IMR-90 (cell line): ENCODE measurements around the gene OTUD5. TPM values are rescaled to one million over a fixed set of nuclear protein-coding genes. Genes with fewer than 3 reads are reported as not detected.

ENCODE experiments used
- ATAC-seq: fragments of 200-7000 bp; cut with Tn5 transposase; 2 replicates; pipeline ENCODE4 v1.9.1; 2020; ENCODE audit warnings: low read depth, mild to moderate bottlenecking, moderate library complexity
- BruUV-seq: library from RNA; stranded (reverse); fragments of 400-500 nt; replicated peaks from 2 replicates; lab custom pipeline; 2021; lab: Mats Ljungman, UMichigan
- CTCF ChIA-PET: fragments of 300-600 bp; formaldehyde crosslinking; extraction: SDS; loops from one replicate; lab custom pipeline; 2021; ENCODE audit warnings: antibody characterized with exemption; lab: Yijun Ruan, JAX
- POLR2A ChIA-PET: fragments of 300-600 bp; sonication (Branson Sonifier 250); formaldehyde crosslinking; loops from one replicate; lab custom pipeline; 2022; ENCODE audit warnings: antibody characterized with exemption; ENCODE audit not compliant: unreplicated experiment; lab: Charles Lee
- DNase-seq: peaks from one replicate; pipeline ENCODE4 v3.0.0; 2013
- H2AFZ ChIP-seq: replicated peaks from 2 replicates; pipeline ENCODE3; 2013; ENCODE audit warnings: low read length, mild to moderate bottlenecking; ENCODE audit not compliant: poor library complexity
- H2AK5ac ChIP-seq: 2 replicates; pipeline ENCODE4 v1.6.1; 2013; ENCODE audit warnings: low read depth, low read length, inconsistent platforms
- H2AK9ac ChIP-seq: replicated peaks from 2 replicates; pipeline ENCODE3; 2013; ENCODE audit warnings: mild to moderate bottlenecking, low read depth, low read length, moderate library complexity; ENCODE audit not compliant: poor library complexity
- H2BK120ac ChIP-seq: 2 replicates; pipeline ENCODE4 v1.6.1; 2013; ENCODE audit warnings: low read depth, low read length, inconsistent platforms
- H2BK15ac ChIP-seq: 3 replicates; pipeline ENCODE4 v1.6.1; 2013; ENCODE audit warnings: low read depth, low read length, inconsistent platforms
- H2BK20ac ChIP-seq: 2 replicates; pipeline ENCODE4 v1.6.1; 2013; ENCODE audit warnings: low read depth, mild to moderate bottlenecking, inconsistent platforms, low read length, moderate library complexity
- H2BK5ac ChIP-seq: 2 replicates; pipeline ENCODE4 v1.6.1; 2013; ENCODE audit warnings: mild to moderate bottlenecking, low read depth, low read length, inconsistent platforms; ENCODE audit not compliant: poor library complexity, severe bottlenecking
- H3K14ac ChIP-seq: replicated peaks from 2 replicates; pipeline ENCODE4 v1.6.1; 2013; ENCODE audit warnings: low read depth, low read length, inconsistent platforms
- H3K18ac ChIP-seq: 2 replicates; pipeline ENCODE4 v1.6.1; 2013; ENCODE audit warnings: low read depth, low read length, control low read depth
- H3K23ac ChIP-seq: 2 replicates; pipeline ENCODE4 v1.6.1; 2013; ENCODE audit warnings: low read depth, low read length, inconsistent platforms
- H3K27ac ChIP-seq: 2 replicates; pipeline ENCODE4 v1.5.1; 2013; ENCODE audit warnings: mild to moderate bottlenecking, control low read depth, low read length; ENCODE audit not compliant: insufficient read depth
- H3K27me3 ChIP-seq: 2 replicates; pipeline ENCODE4 v1.6.1; 2013; ENCODE audit warnings: low read length; ENCODE audit not compliant: control insufficient read depth, insufficient read depth
- H3K36me3 ChIP-seq: 2 replicates; pipeline ENCODE4 v1.6.1; 2013; ENCODE audit warnings: low read length, mixed read lengths; ENCODE audit not compliant: control insufficient read depth, insufficient read depth
- H3K4ac ChIP-seq: 2 replicates; pipeline ENCODE4 v1.6.1; 2013; ENCODE audit warnings: low read depth, low read length, inconsistent platforms
- H3K4me1 ChIP-seq: 2 replicates; pipeline ENCODE4 v1.6.1; 2013; ENCODE audit warnings: low read length, mixed read lengths; ENCODE audit not compliant: control insufficient read depth, insufficient read depth
- H3K4me2 ChIP-seq: 2 replicates; pipeline ENCODE4 v1.6.1; 2013; ENCODE audit warnings: low read depth, mild to moderate bottlenecking, control low read depth, low read length, moderate library complexity
- H3K4me3 ChIP-seq: 2 replicates; pipeline ENCODE4 v1.5.1; 2013; ENCODE audit warnings: low read depth, mild to moderate bottlenecking, control low read depth, low read length, moderate library complexity; ENCODE audit not compliant: insufficient read depth
- H3K56ac ChIP-seq: 2 replicates; pipeline ENCODE4 v1.6.1; 2013; ENCODE audit warnings: low read length, inconsistent platforms; ENCODE audit not compliant: insufficient read depth; ENCODE audit errors: extremely low read depth
- H3K79me1 ChIP-seq, 2 experiments: 2 replicates each; pipeline ENCODE4 v1.6.1; 2013; ENCODE audit warnings: low read length in 2 of 2, inconsistent platforms in 1 of 2, low read depth in 1 of 2
- H3K9ac ChIP-seq: 2 replicates; pipeline ENCODE4 v1.6.1; 2013; ENCODE audit warnings: low read depth, low read length, control low read depth
- H3K9me1 ChIP-seq: 2 replicates; pipeline ENCODE4 v1.6.1; 2013; ENCODE audit warnings: low read length, inconsistent platforms; ENCODE audit not compliant: insufficient read depth
- H3K9me3 ChIP-seq: 2 replicates; pipeline ENCODE4 v1.6.1; 2013; ENCODE audit warnings: low read length; ENCODE audit not compliant: control insufficient read depth, insufficient read depth
- H4K20me1 ChIP-seq: 2 replicates; pipeline ENCODE4 v1.6.1; 2013; ENCODE audit warnings: low read length, inconsistent platforms; ENCODE audit not compliant: insufficient read depth
- H4K5ac ChIP-seq: 2 replicates; pipeline ENCODE4 v1.6.1; 2013; ENCODE audit warnings: mild to moderate bottlenecking, low read depth, low read length, control low read depth
- H4K8ac ChIP-seq, 2 experiments: 2 replicates each; pipeline ENCODE4 v1.6.1; 2013; ENCODE audit warnings: low read depth in 2 of 2, low read length in 2 of 2, control low read depth in 1 of 2, inconsistent platforms in 1 of 2
- H4K91ac ChIP-seq: 2 replicates; pipeline ENCODE4 v1.6.1; 2013; ENCODE audit warnings: low read depth, low read length, inconsistent platforms; ENCODE audit not compliant: insufficient read depth
- BHLHE40 ChIP-seq: fragments of 150-350 bp; IDR thresholded peaks from 2 replicates; pipeline ENCODE4 v1.6.1; 2016; ENCODE audit warnings: mild to moderate bottlenecking, low read depth, low read length
- CEBPB ChIP-seq: IDR thresholded peaks from 2 replicates; pipeline ENCODE4 v1.6.1; 2012; ENCODE audit warnings: low read depth, low read length, improper control_type of control experiment
- CHD1 ChIP-seq: IDR thresholded peaks from 2 replicates; pipeline ENCODE4 v1.6.1; 2012; ENCODE audit warnings: low read depth, low read length, improper control_type of control experiment
- ELK1 ChIP-seq: fragments of 150-350 bp; IDR thresholded peaks from 2 replicates; pipeline ENCODE4 v1.6.1; 2016; ENCODE audit warnings: low read depth, mild to moderate bottlenecking, low read length, moderate library complexity, borderline replicate concordance
- SMC3 ChIP-seq: fragments of 150-350 bp; IDR thresholded peaks from 2 replicates; pipeline ENCODE4 v1.6.1; 2016; ENCODE audit warnings: low read depth, mild to moderate bottlenecking, antibody characterized with exemption, low read length, moderate library complexity
- WGBS, 2 experiments: methylation state at CpG; one replicate each; pipeline versions ENCODE4 v1.1.5 to v1.1.7; 2013; ENCODE audit warnings: missing lambda C conversion rate in 2 of 2; ENCODE audit not compliant: insufficient read length in 1 of 2; ENCODE audit errors: extremely low coverage in 2 of 2; 5-methylcytosine and 5-hydroxymethylcytosine counted together
- dilution Hi-C: fragments of 300-500 bp; cut with HindIII; formaldehyde crosslinking; loops from one replicate; pipeline ENCODE4 v1.14.3; 2018; ENCODE audit warnings: low sequenced_read_pairs; ENCODE audit not compliant: unreplicated experiment
- in situ Hi-C: fragments of 300-500 bp; cut with MboI; formaldehyde crosslinking; loops from 3 replicates; pipeline ENCODE4 v1.14.3; 2019; ENCODE audit warnings: low sequenced_read_pairs, inconsistent platforms, mixed read lengths
- intact Hi-C: fragments of 100-400 bp; cut with micrococcal nuclease; formaldehyde crosslinking; loops from 2 replicates; pipeline ENCODE4 v1.10.0; 2022
- polyA plus RNA-seq, 3 experiments: library from polyadenylated mRNA; depleted of rRNA; stranded (reverse); fragments of >200 nt; gene quantifications; 2 replicates each; pipeline ENCODE4 v1.2.3, GENCODE V29; 2012; ENCODE audit warnings: low replicate concordance in 1 of 3
- total RNA-seq: library from RNA; depleted of rRNA; stranded (reverse); fragments of >200 nt; gene quantifications from 2 replicates; pipeline ENCODE4 v1.2.3, GENCODE V29; 2012

OTUD5 gene
- total and polyA plus RNA-seq, 2 of the 4 experiments (the other 2 are of a cell fraction): 30.6 to 50.4 TPM

- H2BK5ac ChIP-seq: no peak overlapping the region
- no peak overlapping the region for H3K9ac ChIP-seq
- no peak overlapping the region for H4K91ac ChIP-seq
- TF ChIP-seq CEBPB: no peak
- no peak for TF ChIP-seq CHD1
- no peak for TF ChIP-seq SMC3
- no peak for TF ChIP-seq ELK1
- no peak for TF ChIP-seq BHLHE40
- BruUV-seq: no TSS peak
- H3K4me2 ChIP-seq: no peak overlapping the region
- no peak overlapping the region for H3K4me3 ChIP-seq
- H2AK5ac ChIP-seq: no peak overlapping the region
- H3K36me3 ChIP-seq: peaks cover 11% of the 10 kb centered on the region
- no peak overlapping the region for H3K56ac ChIP-seq
- H3K18ac ChIP-seq: no peak overlapping the region
- dilution Hi-C loops (no loop called here), intact Hi-C loops (no loop called here), in situ Hi-C loops (no loop called here)
- no peak overlapping the region for H3K27ac ChIP-seq
- no peaks in the 10 kb centered on the region for H3K27me3 ChIP-seq
- no peak overlapping the region for H2BK20ac ChIP-seq
- 70% methylated on average over 4 of the region's 8 CpGs; no CpG with 5 or more reads in 1 of the 2 experiments for WGBS, 2 experiments
- 0 out of 2 replicates have a peak, but pooled peaks cover 2% of the 10 kb centered on the region for H3K4me1 ChIP-seq
- CTCF ChIA-PET: no interaction called here
- H3K79me1 ChIP-seq: peaks cover 6 to 30% of the 10 kb centered on the region in 2 experiments
- POLR2A ChIA-PET: no interaction called here
- no peak overlapping the region for H2BK15ac ChIP-seq
- no peak overlapping the region for H3K14ac ChIP-seq
- H3K23ac ChIP-seq: no peak overlapping the region
- no peak overlapping the region for H3K4ac ChIP-seq
- 0 out of 2 replicates have a peak, but pooled peaks cover 4% of the 10 kb centered on the region for H3K9me1 ChIP-seq
- H4K20me1 ChIP-seq: peaks cover 7% of the 10 kb centered on the region; the same call in 1 of the 2 replicates
- no peak overlapping the region for H2BK120ac ChIP-seq
- no peaks in the 10 kb centered on the region for H3K9me3 ChIP-seq
- no peak overlapping the region for H2AFZ ChIP-seq
- no peak overlapping the region for H2AK9ac ChIP-seq
- ATAC-seq (no peak), DNase-seq (no peak)
- no peak overlapping the region for H4K8ac ChIP-seq
- no peak overlapping the region for H4K5ac ChIP-seq
These were observed 58.4 kb downstream of the OTUD5 start for GRCh38 chrX:48899078-48899410.
